GM21786 (cell line): ENCODE results near the gene ZNF419.
"Not testable (repeated sequence)": the region's sequence is repeated elsewhere in the genome, so short reads cannot be mapped to it uniquely, and the experiment has no call there.

Experiments used
- ATAC-seq: cut with Tn5 transposase; IDR thresholded peaks from one replicate; pipeline ENCODE4 v1.9.1; 2021; ENCODE audit not compliant: unreplicated experiment

ZNF419 gene

DNA sequence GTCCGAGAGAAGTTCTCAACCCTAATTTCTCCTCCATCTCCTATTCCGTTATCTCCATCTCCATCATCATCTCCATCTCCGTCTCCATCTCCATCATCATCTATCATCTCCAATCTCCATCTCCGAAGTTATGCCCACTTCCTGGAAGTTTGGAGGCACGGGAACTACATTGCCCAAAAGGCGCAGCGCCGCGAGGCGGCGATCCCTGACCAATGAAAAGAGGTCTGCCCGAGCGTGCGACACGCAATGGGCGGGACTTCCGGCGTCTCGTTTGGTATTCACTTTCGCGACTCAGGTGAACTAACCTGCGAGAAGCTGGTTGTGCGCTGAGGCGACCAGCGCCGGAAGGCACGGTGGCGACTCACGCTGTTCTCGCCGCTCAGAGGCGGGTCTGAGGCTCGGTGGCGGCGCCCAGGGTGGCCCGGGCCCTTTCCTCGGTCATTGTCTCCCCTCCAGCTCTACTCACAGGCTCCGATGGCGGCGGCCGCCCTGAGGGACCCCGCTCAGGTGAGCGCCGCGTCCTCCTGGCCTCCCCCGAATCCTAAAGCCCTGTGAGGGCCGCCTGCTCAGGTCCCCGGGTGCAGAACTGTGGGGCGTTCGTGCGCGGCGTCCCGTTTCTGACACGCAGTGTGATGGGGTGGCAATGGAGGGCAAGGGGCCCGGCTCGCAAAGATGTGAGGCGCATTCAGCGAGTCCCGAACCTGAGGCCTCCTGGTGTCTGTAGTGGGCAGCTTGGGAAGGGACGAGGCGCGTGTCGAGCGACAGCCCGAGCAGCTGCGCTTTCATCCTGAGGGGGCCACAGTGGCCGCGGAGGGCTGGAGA lies at the start of gene ZNF419:
ZNF419 (plus strand) TSS at position 274 of the 822 bp plus-strand sequence; CDS start at position 475, 201 bp downstream.
- peak; percentile 95 for ATAC-seq

DNA sequence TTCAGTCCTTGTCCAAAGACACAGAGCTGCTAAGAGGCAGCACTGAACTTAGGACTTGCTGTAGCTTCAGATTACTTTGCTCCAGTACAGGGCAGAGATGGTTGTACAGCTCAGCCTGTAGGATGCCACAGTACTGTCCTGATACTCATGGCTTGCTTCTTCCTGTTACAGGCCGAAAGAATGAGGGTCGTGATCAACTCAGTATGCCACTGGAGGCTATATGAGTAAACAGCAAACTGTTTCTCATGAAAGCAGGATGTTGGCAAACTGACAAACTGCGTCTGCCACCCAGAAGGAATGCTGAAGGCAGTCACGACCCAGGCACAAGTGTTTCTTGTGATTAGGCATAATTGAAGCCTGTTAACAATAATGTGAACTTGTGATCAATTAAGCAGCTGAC lies 49.6 kb upstream of the ZNF419 start:
- ATAC-seq = no peak

DNA sequence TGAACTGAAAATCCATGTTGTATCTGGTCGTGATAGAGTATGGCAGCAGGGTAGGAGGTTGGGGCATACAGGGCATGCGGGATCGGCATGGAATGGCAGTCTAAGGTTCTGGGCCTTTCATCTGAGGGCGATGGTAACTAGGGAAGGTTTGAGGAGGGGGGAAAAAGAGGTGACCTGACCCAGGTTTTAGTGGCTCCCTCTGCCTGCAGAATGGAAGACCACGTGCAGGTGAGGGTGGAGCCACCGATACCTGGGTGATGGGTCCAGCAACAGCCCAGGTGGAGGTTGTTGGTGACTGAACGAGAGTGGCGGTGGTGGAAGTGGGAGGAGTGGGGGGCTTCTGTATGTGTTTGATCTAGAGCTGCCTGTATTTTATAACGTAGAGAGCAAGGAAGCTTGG lies 48.6 kb upstream of the ZNF419 start:
- no peak for ATAC-seq

DNA sequence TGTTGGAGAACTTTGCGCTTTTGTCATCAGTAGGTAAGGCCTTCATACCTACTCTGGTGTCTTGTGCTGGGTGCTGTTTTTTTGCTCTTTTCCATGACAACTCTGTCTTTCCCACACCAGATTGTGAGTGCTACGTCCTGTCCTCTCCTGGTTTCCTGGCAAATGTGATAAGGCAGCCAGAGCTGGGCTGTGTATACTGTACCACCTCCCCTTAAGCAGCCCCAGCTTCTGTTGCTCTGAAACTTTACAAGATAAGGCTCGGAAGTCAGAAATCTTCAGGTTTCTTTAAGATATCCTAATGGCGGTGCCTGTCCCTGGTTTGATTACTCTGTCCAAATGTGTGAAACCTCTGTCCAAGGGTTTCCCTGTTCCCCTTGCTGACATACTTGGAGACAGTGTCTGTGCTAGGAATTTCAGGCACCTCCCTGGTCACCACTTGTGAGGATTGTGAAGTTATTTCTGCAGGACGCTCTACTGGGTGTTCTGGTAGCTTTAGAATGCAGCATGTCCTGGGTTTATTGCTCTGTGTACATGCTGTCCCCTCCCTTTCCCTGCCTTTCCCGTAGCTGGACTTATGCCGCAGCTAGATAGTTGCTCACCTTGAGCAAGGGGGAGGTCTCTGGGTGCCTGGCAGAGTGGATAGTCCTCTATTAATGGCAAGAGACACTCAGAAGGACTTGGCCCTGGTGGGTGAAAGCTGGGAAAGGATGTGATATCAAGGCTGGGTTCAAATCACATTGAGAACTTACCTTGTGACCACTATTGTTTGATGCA lies 45.4 kb upstream of the ZNF419 start:
- no peak for ATAC-seq

DNA sequence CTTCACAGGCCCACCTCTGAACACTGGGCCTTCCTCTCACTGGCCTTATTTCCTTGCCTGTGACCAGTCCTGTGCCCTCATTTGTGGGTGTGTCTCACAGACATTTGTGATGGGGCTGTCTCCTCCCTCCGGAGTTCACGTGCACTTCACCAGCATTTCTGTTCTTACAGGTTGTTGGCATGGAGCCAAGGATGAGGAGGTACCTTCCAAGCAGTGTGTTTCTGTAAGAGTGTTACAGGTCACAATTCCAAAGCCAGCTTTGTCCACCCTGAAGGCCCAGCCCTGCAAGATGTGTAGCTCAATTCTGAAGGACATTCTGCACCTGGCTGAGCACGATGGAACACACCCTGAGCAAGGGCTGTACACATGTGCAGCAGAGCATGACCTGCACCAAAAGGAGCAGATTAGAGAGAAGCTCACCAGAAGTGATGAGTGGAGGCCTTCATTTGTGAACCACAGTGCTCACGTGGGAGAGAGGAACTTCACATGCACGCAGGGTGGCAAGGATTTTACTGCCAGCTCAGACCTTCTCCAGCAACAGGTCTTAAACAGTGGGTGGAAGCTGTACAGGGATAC lies 44.3 kb upstream of the ZNF419 start:
- ATAC-seq = no peak

DNA sequence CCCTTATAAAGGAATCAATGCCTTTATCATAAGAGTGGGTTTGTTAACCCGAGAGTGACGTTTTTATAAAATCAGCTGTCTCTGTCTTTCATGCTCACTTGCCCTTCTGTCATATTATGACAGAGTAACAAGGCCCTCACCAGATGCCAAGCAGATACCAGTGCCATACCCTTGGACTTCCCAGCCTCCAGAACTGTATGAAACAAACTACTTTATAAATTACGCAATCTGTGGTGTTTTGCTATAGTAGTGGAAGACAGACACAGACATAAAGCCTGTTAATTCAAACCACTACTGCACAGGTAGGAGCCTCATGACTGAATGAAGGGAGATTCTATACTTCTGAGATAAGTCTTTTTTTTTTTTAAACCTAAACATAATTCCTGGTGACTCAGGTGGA lies 35.2 kb upstream of the ZNF419 start:
- no peak for ATAC-seq

DNA sequence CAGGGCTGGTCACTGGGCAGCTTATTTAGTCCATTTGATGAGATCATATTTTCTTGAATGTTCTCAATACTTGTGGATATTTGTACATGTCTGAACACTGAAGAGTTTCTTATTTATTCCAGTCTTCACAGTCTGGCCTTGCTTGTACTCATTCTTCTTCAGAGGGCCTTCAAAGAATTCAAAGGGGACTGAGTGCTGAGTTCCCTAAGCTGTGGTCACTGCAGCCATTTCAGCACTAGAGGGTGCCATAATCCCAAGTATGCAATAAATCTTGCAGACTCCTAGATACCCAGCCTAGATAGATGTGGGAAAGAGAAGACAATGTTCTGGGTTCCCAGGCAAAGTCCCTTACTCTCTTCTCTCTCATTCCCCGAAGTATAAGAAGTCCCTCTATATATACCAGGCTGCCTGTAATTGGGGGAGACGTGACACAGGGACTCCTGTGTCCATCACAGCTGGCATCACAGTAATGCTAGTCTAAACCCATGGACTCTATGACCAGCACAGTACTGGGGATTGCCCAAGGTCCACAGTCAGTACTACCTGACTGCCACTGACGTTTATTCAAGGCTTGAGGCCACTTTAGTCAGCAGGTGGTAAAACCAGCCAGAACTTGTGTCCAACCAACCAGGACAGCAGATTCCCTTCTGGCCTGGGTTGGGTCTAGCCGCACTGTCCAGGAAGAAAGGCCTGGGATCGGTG lies 21.7 kb upstream of the ZNF419 start:
- no peak for ATAC-seq

DNA sequence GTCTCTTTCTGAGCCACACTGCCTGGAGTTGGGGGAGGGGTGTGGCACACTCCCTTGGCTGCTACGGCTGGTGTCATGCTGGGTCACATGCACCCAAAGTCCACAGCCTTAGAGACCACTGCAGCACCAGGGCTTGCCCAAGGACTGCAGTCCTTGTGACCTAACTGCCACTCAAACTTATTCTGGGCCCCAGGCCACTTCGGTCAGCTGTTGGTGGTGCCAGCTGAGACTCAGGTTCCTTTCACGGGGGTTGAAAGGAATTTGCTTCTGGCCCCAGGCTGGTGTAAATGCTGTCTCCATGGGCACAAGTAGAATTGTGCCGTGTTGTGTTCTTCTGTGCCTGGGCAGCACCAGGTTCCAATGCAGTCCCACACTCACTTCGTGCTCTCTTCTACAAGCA lies 21.1 kb upstream of the ZNF419 start:
- ATAC-seq = no peak

DNA sequence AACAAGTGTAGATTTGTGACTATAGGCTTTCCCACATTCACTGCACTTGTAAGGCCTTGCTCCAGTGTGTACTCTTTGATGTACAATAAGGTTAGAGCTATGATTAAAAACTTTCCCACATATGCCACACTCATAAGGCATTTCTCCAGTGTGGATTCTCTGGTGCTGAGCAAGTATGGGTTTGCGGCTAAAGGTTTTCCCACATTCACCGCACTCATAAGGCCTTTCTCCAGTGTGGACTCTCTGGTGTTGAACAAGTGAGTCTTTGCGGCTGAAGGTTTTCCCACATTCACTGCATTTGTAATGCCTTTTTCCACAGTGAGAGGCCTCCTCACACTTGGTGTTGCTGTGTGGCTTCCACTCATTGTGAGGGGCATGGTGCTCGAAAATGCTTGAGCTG lies 13.9 kb upstream of the ZNF419 start:
- no peak for ATAC-seq

DNA sequence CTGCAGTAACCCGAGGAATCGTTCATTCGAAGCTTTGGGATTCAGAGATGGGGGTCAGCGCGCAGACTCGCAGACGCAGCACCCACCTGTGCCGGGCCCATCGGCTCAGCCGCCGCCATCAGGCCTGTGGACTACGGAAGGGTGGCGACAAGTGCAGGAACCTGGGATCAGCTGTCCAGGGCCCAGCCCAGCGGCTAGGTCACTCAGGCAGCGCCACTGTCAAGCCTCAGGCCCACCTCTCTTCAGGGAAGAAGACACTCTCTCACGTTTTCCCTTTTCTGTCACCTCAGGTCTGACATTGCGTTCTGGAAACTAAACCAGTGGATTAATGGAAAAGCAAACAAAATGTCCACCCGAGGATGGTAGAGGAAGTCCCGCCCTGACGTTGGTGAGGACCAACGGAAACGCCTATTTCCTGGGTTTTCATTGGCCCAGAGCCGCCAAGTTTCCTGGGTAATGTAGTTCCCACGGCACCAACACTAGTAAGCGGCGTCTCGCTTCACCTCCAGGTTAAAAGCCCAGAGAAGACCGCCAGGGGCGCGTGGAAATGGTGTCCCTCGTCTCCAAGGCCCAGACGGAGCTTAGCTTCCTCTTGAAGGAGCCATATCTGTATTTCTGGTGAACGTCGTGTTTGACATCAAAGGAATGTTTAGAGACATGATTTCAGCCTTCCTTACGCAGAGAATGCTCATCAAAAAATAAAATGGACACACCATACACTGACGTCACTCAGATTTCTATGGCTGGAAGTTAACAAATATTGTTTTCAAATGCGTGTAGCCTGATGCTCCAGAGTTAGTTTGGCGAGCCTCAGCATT lies 10.2 kb upstream of the ZNF419 start, which contains the start of gene ZNF772:
ZNF772 (minus strand) TSS at position 376 of the 818 bp plus-strand sequence; CDS start at position 119, 257 bp downstream.
- peak; percentile 97 for ATAC-seq

DNA sequence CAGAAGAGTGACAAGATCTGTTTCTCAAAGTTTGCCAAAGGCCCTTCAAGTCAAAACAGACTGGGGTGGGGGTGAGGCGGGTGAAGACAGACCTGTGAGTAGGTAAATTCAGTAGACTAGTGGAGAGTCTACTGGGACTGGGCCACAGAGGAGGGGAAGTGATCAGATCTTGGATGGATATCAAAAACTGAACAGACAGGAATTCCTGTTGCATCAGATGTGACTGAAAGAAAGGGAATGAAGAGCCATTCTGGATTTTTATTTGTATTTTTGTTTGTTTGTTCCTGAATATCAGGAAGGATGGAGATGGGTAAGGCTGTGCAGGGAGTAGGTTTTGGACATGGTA lies 722 bp downstream of the ZNF419 start:
- ATAC-seq = not testable (repeated sequence)

DNA sequence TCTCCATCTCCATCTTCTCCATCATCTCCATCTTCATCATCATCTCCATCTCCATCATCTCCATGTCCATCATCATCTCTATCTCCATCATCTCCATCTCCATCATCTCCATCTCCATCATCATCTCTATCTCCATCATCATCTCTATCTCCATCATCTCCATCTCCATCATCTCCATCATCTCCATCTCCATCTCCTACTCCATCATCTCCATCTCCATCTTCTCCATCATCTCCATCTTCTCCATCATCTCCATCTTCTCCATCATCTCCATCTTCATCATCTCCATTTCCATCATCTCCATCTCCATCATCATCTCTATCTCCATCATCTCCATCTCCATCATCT lies 11.8 kb downstream of the ZNF419 start:
- not testable (repeated sequence) for ATAC-seq

DNA sequence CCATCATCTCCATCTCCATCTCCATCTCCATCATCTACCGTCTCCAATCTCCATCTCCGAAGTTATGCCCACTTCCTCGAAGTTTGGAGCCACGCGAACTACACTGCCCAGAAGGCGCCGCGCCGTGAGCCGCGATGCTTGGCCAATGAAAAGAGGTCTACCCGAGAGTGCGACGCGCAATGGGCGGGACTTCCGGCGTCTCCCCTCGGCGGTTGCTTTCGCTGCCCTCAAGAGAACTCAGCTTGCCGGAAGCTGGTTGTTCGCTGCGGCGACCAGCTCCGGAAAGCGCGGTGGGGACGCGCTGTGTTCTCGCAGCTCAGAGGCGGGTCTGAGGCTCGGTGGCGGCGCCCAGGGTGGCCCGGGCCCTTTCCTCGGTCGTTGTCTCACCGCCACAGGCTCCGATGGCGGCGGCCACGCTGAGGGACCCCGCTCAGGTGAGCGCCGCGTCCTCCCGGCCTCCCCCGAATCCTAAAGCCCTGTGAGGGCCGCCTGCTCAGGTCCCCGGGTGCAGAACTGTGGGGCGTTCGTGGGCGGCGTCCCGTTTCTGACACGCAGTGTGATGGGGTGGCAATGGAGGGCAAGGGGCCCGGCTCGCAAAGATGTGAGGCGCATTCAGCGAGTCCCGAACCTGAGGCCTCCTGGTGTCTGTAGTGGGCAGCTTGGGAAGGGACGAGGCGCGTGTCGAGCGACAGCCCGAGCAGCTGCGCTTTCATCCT lies 12.3 kb downstream of the ZNF419 start, which contains the start of gene ZNF773:
ZNF773 (plus strand) TSS at position 259 of the 716 bp plus-strand sequence; CDS start at position 402, 143 bp downstream.
- ATAC-seq = peak; percentile 97

DNA sequence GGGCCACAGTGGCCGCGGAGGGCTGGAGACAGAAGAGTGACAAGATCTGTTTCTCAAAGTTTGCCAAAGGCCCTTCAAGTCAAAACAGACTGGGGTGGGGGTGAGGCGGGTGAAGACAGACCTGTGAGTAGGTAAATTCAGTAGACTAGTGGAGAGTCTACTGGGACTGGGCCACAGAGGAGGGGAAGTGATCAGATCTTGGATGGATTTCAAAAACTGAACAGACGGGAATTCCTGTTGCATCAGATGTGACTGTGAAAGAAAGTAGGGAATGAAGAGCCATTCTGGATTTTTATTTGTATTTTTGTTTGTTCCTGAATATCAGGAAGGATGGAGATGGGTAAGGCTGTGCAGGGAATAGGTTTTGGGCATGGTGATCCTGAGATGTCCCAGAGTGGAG lies 12.8 kb downstream of the ZNF419 start:
- ATAC-seq = not testable (repeated sequence)

DNA sequence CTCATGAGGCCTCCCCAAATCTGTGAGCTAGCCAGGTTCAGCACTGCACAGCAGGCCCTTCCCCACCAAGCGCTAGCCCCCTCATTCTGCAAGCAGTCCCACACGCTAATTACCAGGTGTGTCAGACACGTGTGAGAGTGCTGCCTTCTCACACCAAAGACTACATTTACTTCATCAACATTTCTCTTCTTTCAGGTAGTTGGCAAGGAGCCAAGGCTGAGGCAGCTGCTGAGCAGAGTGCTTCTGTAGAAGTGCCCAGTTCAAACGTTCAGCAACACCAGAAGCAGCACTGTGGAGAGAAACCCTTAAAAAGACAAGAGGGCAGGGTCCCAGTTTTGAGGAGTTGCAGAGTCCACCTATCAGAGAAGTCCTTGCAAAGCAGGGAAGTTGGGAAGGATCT lies 18.6 kb downstream of the ZNF419 start:
- ATAC-seq = no peak

DNA sequence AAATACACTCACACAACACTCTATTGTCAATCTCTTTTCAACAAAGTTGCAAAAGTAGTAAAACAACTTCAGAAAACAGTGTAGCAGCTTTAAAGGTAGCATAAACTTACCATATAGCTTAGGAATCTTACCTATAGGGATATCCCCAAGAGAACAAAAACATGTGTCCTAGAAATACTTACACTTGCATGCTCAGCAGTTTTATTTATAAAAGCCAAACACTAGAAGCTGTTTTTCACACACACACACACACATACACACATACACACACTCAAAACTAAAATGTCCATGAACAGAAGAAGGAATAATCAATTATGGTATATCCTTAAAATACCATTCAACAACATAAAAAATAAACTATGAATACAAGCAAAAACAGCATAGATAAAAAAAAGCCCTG lies 23.9 kb downstream of the ZNF419 start:
- ATAC-seq = no peak

DNA sequence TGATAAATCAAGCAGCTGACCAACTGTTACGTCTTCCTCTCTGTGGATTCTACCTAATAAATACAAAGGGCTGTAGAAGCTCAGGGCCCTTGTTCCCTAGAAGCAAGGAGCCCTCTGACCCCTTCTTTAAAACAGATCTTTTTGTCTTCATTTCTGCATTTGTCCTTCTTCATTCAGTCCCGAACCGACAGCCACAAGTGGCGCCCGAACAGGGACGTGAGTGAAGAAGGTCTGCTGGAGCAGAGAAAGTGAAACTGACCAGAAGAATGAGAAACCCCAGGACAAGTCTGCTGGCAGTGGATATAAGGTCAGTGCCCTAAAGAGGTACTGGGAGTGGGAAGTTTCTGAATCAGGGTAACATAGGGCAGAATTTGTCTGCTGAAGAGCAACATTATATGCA lies 25.3 kb downstream of the ZNF419 start:
- no peak for ATAC-seq

DNA sequence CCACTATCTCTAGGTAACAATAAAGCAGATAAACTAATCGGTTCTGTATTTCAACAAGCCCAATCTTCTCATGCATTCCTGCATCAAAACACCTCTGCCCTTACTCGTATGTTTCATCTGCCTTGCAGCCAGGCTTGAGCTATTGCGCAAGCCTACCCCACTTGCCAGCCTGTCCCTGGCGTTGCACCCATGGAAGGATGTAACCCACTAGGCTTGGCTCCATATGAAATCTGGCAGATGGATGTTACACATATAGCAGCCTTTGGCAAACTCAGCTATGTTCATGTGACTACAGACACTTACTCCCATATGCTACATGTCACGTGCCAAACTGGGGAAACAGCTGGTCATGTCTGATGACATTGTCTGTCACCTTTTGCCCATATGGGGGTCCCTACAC lies 27.7 kb downstream of the ZNF419 start:
- ATAC-seq = no peak

DNA sequence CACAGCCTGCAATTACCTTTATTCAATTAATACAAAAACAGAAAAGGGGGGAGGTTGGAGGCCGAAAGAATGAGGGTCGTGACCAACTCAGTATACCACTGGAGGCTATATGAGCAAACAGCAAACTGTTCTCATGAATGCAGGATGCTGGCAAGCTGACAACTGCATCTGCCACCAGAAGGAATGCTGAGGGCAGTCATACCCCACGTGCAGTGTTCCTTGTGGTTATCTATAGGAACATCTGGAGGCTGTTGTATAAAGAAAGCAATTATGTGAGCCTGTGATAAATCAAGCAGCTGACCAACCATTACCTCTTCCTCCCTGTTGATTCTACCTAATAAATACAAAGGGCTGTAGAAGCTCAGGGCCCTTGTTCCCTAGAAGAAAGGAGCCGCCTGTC lies 30.5 kb downstream of the ZNF419 start:
- not testable (repeated sequence) for ATAC-seq
